Measurements from ENCODE around the gene C1orf167. TPM values are rescaled to one million over a fixed set of nuclear protein-coding genes. Genes with fewer than 3 reads are reported as not detected.

C1orf167 gene
- polyA plus RNA-seq, 1 experiment: 0.11 TPM

- POLR2A ChIA-PET: interaction anchor here (0.6 to 1.8 kb wide), 10 partner anchors 10 to 829 kb away, joined by 3 to 22 read pairs (median 4); no protein-coding TSS in a partner anchor
- CTCF ChIA-PET: interaction anchor here (1.4 to 2.4 kb wide), 3 partner anchors 20 to 768 kb away, joined by 4 to 9 read pairs (median 7); no protein-coding TSS in a partner anchor
- Histone ChIP-seq H3K27ac (ENCODE audit: low read depth, low read length) (peak within 1 kb of the TSS; percentile 94), H3K4me3 (ENCODE audit: low read depth, low read length) (peak within 1 kb of the TSS; percentile 84), H3K27me3 (ENCODE audit: control insufficient read depth, insufficient read depth, low read length) (no peaks in the 10 kb centered on the region), H3K9me3 (ENCODE audit: control insufficient read depth, insufficient read depth, low read length) (no peaks in the 10 kb centered on the region; the same call in 1 of the 2 replicates)
- DNase-seq (ENCODE audit: low read depth, low spot score): peak; percentile 97
- TF ChIP-seq CTCF (IDR thresholded peaks at IDR 0.05; ENCODE audit: low read depth, low read length): no peak
Measured at GRCh38 chr1:11805422-11806306, 43.7 kb downstream of the C1orf167 start, which contains the start of the genes CLCN6 and MTHFR. TSS of gene CLCN6 (plus strand) at chr1:11806191. CDS start at chr1:11806263, 72 bp downstream. TSS of gene MTHFR (minus strand) at chr1:11805964. CDS start at chr1:11803116, 2,848 bp downstream.

- H3K27ac ChIP-seq (ENCODE audit: low read depth, low read length): peak overlapping the region; percentile 31
- H3K9me3 ChIP-seq (ENCODE audit: control insufficient read depth, insufficient read depth, low read length): no peaks in the 10 kb centered on the region; the same call in 1 of the 2 replicates
- POLR2A ChIA-PET: interaction anchor here (0.6 to 1.8 kb wide), 8 partner anchors 13 to 830 kb away, joined by 3 to 22 read pairs (median 4); no protein-coding TSS in a partner anchor
- DNase-seq (ENCODE audit: low read depth, low spot score): no peak
- CTCF ChIA-PET: interaction anchor here (1.4 to 2.4 kb wide), 3 partner anchors 21 to 768 kb away, joined by 4 to 9 read pairs (median 7); no protein-coding TSS in a partner anchor
- peak overlapping the region; percentile 84 for H3K4me3 ChIP-seq (ENCODE audit: low read depth, low read length)
- H3K27me3 ChIP-seq (ENCODE audit: control insufficient read depth, insufficient read depth, low read length): no peaks in the 10 kb centered on the region
- TF ChIP-seq CTCF (IDR thresholded peaks at IDR 0.05; ENCODE audit: low read depth, low read length): no peak
Measured at GRCh38 chr1:11806307-11806936, 44.4 kb downstream of the C1orf167 start.

- peak overlapping the region; percentile 84 for H3K4me3 ChIP-seq (ENCODE audit: low read depth, low read length)
- H3K27me3 ChIP-seq (ENCODE audit: control insufficient read depth, insufficient read depth, low read length): no peaks in the 10 kb centered on the region
- ChIA-PET POLR2A (interaction anchor here (1.3 to 1.8 kb wide), 2 partner anchors 17 to 102 kb away, joined by 4 to 22 read pairs; no protein-coding TSS in a partner anchor), CTCF (interaction anchor here (1.4 to 2.4 kb wide), 3 partner anchors 22 to 769 kb away, joined by 4 to 9 read pairs (median 7); no protein-coding TSS in a partner anchor)
- TF ChIP-seq CTCF (IDR thresholded peaks at IDR 0.05; ENCODE audit: low read depth, low read length): no peak
- no peak overlapping the region for H3K27ac ChIP-seq (ENCODE audit: low read depth, low read length)
- H3K9me3 ChIP-seq (ENCODE audit: control insufficient read depth, insufficient read depth, low read length): no peaks in the 10 kb centered on the region; the same call in 1 of the 2 replicates
- no peak for DNase-seq (ENCODE audit: low read depth, low spot score)
Measured at GRCh38 chr1:11807133-11807532, 45.1 kb downstream of the C1orf167 start.

- no peak overlapping the region for H3K27ac ChIP-seq (ENCODE audit: low read depth, low read length)
- no peak overlapping the region for H3K4me3 ChIP-seq (ENCODE audit: low read depth, low read length)
- no peak for TF ChIP-seq CTCF (IDR thresholded peaks at IDR 0.05; ENCODE audit: low read depth, low read length)
- CTCF ChIA-PET: no interaction called here
- POLR2A ChIA-PET: no interaction called here
- H3K9me3 ChIP-seq (ENCODE audit: control insufficient read depth, insufficient read depth, low read length): no peaks in the 10 kb centered on the region
- no peak for DNase-seq (ENCODE audit: low read depth, low spot score)
- no peaks in the 10 kb centered on the region for H3K27me3 ChIP-seq (ENCODE audit: control insufficient read depth, insufficient read depth, low read length)
Measured at GRCh38 chr1:11813021-11813420, 51.0 kb downstream of the C1orf167 start.
